GM15510 (cell line): ENCODE data around the gene EOLA1.
"Not testable (repeated sequence)": the region's sequence is repeated elsewhere in the genome, so short reads cannot be mapped to it uniquely, and the experiment has no call there.

Source experiments
- POLR2A ChIP-seq: IDR thresholded peaks from 3 replicates; pipeline ENCODE4 v1.6.1; 2011; ENCODE audit warnings: borderline replicate concordance; ENCODE audit not compliant: insufficient read length; ENCODE audit errors: extremely low read depth

EOLA1 gene

GRCh38 chrX:149549701-149550100 lies 8.9 kb downstream of the EOLA1 start, which contains the start of gene HSFX3:
HSFX3 (minus strand) TSS chrX:149549924; CDS start chrX:149549852, 72 bp downstream.
- TF ChIP-seq POLR2A = not testable (repeated sequence)

DNA sequence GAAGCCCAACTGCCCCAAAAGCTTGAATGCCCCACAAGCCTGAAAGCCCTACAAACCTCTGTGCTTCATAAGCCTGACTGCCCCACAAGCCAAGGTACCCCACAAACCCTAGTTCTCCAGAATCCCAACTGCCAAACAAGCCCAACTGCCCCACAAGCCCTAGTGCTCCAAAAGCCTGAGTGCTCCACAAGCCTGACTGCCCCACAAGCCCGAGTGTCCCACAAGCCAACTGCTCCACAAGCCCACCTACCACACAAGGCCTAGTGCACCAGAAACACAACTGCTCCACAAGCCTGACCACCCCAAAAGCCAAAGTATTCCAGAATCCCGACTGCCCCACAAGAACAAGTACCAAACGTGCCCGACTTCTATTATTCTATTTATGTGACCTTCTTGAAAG lies 22.5 kb downstream of the EOLA1 start:
- TF ChIP-seq POLR2A = no peak

DNA sequence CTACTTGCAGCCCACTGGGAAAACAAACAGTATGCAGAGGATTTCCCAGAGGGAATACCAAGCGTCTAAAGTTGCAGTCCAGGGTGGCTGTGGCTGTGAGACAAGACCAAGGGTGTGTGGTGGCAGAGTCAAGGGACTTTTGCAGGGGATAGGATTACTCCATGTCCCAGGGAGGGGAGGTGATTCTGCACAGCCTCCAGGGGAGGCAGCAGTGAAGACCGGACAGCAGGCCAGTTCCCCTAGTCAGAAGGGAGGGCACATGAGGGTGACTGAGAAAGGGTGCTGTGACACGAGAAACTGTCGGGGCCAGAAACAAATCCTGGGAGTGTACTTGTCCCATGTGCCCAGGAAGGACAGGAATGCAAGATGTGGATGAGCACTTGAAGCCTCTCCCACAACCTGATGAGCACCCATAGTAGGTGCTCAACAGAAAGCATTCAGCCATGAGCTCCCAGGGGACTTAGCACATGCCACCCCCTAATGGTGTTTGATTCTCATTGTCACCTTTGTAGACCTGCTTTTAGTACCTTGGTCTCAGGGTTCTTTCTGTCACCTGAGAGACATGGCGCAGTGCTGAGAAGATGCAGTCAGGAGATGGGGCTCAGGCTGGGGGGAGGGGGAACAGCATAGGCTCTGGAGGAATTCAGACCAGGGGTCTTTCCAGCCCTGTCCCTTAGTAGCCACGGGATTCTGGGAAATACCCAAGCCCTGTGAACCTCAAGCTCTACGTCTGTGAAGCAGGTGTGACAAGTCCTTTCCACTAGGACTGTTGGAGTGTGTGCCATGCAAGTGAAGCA lies 27.0 kb downstream of the EOLA1 start:
- TF ChIP-seq POLR2A = no peak

DNA sequence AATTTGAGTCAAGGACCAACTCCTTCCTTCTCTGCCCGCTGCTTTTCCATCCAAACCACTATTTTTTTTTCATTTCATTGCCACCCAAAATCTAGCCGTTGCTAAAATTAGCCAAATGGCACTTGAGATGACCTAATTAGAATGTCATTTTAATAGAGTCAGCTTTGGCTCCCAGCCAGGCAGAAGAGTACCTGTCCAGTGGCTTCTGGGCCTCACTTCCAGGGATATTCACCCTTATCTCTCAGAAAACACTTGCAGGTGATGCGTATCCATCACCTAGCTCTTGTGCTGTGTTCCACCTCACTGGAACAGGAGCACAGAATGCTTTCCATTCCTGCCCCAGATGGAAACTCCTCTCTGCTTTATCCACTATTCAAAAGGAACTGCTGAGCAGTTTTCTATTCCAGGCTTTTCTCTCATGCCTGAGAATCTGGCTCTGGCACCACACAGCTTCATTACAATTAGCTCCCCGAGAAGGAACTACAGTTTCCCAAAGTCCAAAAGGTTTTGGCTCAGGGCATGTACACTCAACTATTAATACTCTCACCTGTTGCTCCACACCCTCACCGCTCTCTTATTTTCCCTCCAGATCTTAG lies 28.0 kb downstream of the EOLA1 start:
- TF ChIP-seq POLR2A = no peak

DNA sequence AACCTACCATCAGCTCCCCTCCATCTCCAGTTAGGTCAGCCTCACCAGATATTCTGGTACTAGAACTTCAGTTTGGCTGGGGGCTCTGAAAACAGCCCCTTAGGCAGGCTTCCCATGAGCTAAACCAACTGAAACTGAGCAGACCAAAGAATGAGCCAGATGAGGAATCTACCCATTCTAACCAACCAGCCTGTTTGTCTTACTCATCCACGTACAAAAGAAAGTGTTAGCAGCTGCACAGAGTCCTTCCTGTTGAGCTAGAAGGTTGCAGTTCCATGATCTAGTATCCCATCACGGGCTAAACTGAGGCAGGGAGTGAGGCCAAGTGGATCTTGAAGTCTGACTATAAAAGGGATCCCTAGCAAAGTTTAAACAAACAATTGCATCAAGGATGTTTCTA lies 29.0 kb downstream of the EOLA1 start:
- no peak for TF ChIP-seq POLR2A

DNA sequence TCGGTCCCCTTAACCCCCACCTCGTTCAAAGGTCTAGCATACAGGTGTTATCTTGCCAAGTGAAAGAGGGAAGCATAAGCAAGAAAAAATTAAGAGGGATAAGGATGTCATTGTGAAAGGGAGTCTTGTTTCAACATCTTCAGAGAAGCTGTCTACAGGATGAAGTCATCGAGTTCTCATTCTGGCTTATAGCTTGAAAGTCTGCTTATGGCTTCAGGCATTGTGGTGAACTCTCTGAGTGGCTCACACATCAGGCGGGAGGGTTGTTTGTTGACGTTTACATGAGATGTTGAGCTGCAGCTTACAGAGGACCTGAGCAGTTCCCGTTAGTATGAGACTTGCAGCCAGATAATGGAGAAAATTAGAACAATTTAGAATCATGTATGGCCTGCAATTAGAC lies 29.9 kb downstream of the EOLA1 start:
- no peak for TF ChIP-seq POLR2A

- TF ChIP-seq POLR2A = no peak
Observed at GRCh38 chrX:149571770-149572169, 31.0 kb downstream of the EOLA1 start.

- no peak for TF ChIP-seq POLR2A
Observed at GRCh38 chrX:149572743-149573142, 31.9 kb downstream of the EOLA1 start.

- not testable (repeated sequence) for TF ChIP-seq POLR2A
Observed at GRCh38 chrX:149587359-149587758, 46.5 kb downstream of the EOLA1 start, which contains the start of gene MAGEA9B. MAGEA9B (minus strand) TSS chrX:149587459; CDS start chrX:149583179, 4,280 bp downstream.

DNA sequence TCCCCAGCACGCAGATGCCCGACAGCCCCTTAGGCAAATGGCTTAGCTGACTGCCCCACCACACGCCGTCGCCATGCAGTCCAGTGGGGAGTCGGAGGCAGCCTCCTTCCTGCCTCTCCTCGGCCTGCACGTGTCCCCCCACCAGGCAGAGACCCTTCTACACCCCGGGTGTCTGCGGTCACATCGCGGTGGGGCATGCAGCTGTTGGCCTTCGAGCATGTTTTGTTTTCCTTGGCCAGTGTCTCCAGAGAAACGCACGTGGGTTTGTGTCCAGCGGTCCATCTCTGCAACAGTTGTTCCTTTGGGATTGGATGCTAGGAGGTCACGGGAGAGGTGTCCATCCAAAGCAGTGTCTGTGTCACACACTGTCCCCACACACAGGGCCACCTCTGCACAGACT lies 54.4 kb downstream of the EOLA1 start, which contains the start of gene HSFX2:
Gene HSFX2 (minus strand): TSS at position 101 of the 400 bp plus-strand sequence. CDS start 614 bp downstream, outside the sequence.
- not testable (repeated sequence) for TF ChIP-seq POLR2A
